Sciatic nerve (tissue), 2 donors: ENCODE results near the gene CLEC9A. TPM values are rescaled to one million over a fixed set of nuclear protein-coding genes. Genes with fewer than 3 reads are reported as not detected.

Experiments
- ATAC-seq: fragments of 200-7000 bp; cut with Tn5 transposase; one replicate; pipeline ENCODE4 v1.9.1; 2020; ENCODE audit warnings: mild to moderate bottlenecking, moderate library complexity
- DNase-seq: peaks from one replicate; pipeline ENCODE4 v3.0.0-alpha.2; 2020; ENCODE audit warnings: low spot score
- intact Hi-C: fragments of 100-400 bp; cut with DNase I; formaldehyde crosslinking; loops from one replicate; pipeline ENCODE4 v1.14.2; 2022
- total RNA-seq: library from RNA; stranded (reverse); fragmentation: NEBNext Ultra II Directional; extraction: Animal tissue kit (Norgen Biotek cat#: 25700); gene quantifications from one replicate; pipeline ENCODE4 v1.2.1, GENCODE V29; 2021
- donor health status: DM: no; HTN: no; CAD: no.
- donor health status: DM: no; HTN: no; CAD: no.

The CLEC9A gene
- total RNA-seq, 1 donor from 2014 or later = 2.3 TPM

- no peak for DNase-seq
- ATAC-seq = no peak
- intact Hi-C loops = no loop called here
These were observed 21.9 kb downstream of the CLEC9A start for GRCh38 chr12:10052193-10052913.

- ATAC-seq (no peak), DNase-seq (no peak)
- intact Hi-C loops = no loop called here
These were observed 27.9 kb downstream of the CLEC9A start for GRCh38 chr12:10058387-10058786.

- no peak for DNase-seq
- ATAC-seq = no peak
- intact Hi-C loops = no loop called here
These were observed 34.8 kb downstream of the CLEC9A start for GRCh38 chr12:10065241-10065640.

- no peak for DNase-seq
- intact Hi-C loops = no loop called here
- peak; percentile 37 for ATAC-seq
These were observed 36.8 kb downstream of the CLEC9A start for GRCh38 chr12:10067264-10067663.

GRCh38 chr12:10067942-10068341 is 37.5 kb downstream of the CLEC9A start:
- intact Hi-C loops = no loop called here
- DNase-seq (no peak), ATAC-seq (peak; percentile 90)

GRCh38 chr12:10068644-10069043 is 38.2 kb downstream of the CLEC9A start:
- DNase-seq (no peak), ATAC-seq (peak; percentile 65)
- intact Hi-C loops = no loop called here

GRCh38 chr12:10069099-10069498 is 38.6 kb downstream of the CLEC9A start:
- DNase-seq (no peak), ATAC-seq (no peak)
- intact Hi-C loops = no loop called here

GRCh38 chr12:10069976-10070375 is 39.5 kb downstream of the CLEC9A start:
- intact Hi-C loops = no loop called here
- DNase-seq = no peak
- ATAC-seq = no peak

- DNase-seq (no peak), ATAC-seq (no peak)
- intact Hi-C loops = no loop called here
These were observed 39.9 kb downstream of the CLEC9A start for GRCh38 chr12:10070380-10070779.

- DNase-seq (no peak), ATAC-seq (no peak)
- intact Hi-C loops = no loop called here
These were observed 41.6 kb downstream of the CLEC9A start for GRCh38 chr12:10072131-10072530.

GRCh38 chr12:10073261-10073660 is 42.8 kb downstream of the CLEC9A start:
- ATAC-seq = no peak
- no peak for DNase-seq
- intact Hi-C loops = no loop called here

GRCh38 chr12:10075451-10075850 is 45.0 kb downstream of the CLEC9A start:
- intact Hi-C loops = no loop called here
- DNase-seq (no peak), ATAC-seq (no peak)

- DNase-seq (no peak), ATAC-seq (no peak)
- intact Hi-C loops = no loop called here
These were observed 51.8 kb downstream of the CLEC9A start for GRCh38 chr12:10082117-10082874.

- no peak for ATAC-seq
- intact Hi-C loops = no loop called here
- DNase-seq = no peak
These were observed 54.3 kb downstream of the CLEC9A start for GRCh38 chr12:10084733-10085132.

GRCh38 chr12:10086387-10086786 is 55.9 kb downstream of the CLEC9A start:
- intact Hi-C loops = no loop called here
- ATAC-seq (no peak), DNase-seq (no peak)

GRCh38 chr12:10088031-10088430 is 57.5 kb downstream of the CLEC9A start:
- no peak for DNase-seq
- intact Hi-C loops = no loop called here
- no peak for ATAC-seq

GRCh38 chr12:10088955-10089900 is 58.7 kb downstream of the CLEC9A start:
- no peak for ATAC-seq
- intact Hi-C loops = no loop called here
- DNase-seq = no peak

GRCh38 chr12:10094646-10095395 is 64.3 kb downstream of the CLEC9A start:
- intact Hi-C loops = no loop called here
- DNase-seq = no peak
- no peak for ATAC-seq

- DNase-seq = no peak
- no peak for ATAC-seq
- intact Hi-C loops = no loop called here
These were observed 65.5 kb downstream of the CLEC9A start for GRCh38 chr12:10095971-10096370.
